GM19468 (cell line): ENCODE data around the gene RAB24.

Experiments used
- ATAC-seq: cut with Tn5 transposase; IDR thresholded peaks from one replicate; pipeline ENCODE4 v1.9.1; 2021; ENCODE audit warnings: mild to moderate bottlenecking, moderate library complexity, moderate number of reproducible peaks; ENCODE audit not compliant: unreplicated experiment; ENCODE audit errors: extremely low read depth

The RAB24 gene

GRCh38 chr5:177334155-177334551, 30.6 kb upstream of the RAB24 start:
- no peak for ATAC-seq

DNA sequence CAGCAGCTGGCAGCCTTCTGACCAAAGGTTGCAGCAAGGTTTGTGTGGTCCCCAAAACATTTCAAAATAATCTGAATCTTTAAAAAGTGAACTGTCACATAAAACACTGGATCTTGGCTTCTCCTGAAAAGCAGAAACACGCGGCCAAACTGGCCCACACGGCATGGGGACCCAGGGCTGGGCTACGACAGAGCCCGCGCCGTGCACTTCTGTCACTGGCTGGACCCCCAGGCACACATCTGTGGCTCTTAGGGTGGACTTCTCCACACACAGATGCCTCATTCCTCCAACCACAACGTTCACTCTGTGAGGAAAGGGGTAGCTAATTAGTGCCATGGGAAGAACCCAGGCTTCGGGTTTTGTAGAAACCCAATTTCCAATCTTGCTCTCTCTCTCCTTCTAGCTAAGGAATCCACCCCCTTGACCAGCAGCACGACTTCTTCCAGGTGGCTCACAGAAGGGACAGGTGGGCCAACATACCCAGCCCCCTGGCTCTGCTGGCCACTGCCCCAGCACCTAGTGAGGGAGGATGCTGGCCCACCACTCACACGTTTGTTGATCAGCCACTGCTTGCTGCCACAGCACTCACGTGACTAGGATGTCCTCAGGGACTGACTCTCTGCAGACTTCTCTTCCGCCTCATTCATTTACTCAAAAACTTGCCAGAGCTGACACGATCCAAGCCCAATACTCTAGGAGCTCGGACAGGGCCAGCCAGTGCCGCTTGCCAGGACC, 30.1 kb upstream of the RAB24 start:
- ATAC-seq: no peak

DNA sequence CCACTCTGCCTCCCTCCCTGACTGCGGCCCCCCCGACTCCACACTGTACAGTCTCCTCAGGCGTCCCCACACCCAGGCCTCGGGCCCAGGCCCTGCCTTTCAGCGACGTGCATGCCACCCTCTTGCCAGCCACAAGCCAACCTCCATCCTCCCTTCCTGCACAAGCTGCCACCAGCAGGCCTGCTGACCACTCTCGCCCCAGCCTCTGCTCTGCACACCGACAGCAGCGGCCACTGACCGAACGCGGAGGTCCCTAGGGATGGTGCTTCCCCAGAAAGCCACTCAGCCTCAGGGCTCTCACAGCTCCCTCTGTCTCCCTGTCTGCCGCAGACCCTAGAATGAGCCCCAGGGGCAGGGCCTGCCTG, 29.4 kb upstream of the RAB24 start:
- no peak for ATAC-seq

DNA sequence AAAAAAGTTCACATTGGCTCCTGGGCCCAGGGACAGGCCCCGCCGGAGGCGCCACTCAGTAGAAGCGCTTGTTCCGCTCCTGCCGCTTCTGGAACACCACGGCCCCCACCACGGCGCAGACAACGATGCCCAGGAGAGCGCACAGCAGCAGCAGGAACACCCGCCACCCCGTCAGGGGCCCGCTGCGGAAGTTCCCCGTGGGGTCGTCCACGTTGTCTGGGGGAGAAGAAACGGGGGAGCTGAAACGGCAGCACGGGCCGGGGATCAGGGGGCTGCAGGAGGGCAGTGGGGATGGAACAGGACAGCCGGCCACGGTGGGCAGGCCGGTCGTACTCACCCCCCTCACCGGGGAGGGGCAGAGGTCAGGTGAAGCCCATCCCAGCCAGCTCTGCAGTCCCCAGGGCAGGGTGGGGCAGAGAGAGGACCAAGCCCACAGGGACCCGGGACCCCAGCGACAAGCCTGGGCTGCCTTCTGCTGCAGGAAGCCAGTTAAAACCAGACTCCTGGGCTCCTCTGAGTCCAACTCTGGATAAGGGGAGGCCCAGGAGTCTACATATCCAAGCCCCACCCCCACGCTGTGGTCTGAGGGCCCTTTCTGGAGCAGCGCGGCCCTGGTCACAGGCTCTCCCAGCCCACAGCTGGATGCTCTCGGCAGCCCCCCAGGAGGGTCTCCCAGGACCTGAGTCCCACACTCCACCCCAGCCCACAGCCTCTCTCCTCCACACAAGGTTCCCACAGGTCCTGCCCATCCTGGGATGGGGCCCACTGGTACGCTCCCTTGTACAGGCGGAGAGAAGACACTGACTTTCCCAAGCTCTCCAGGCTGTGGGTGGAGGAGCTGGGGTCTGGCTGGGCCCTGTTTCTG, 28.7 kb upstream of the RAB24 start:
- ATAC-seq: no peak

DNA sequence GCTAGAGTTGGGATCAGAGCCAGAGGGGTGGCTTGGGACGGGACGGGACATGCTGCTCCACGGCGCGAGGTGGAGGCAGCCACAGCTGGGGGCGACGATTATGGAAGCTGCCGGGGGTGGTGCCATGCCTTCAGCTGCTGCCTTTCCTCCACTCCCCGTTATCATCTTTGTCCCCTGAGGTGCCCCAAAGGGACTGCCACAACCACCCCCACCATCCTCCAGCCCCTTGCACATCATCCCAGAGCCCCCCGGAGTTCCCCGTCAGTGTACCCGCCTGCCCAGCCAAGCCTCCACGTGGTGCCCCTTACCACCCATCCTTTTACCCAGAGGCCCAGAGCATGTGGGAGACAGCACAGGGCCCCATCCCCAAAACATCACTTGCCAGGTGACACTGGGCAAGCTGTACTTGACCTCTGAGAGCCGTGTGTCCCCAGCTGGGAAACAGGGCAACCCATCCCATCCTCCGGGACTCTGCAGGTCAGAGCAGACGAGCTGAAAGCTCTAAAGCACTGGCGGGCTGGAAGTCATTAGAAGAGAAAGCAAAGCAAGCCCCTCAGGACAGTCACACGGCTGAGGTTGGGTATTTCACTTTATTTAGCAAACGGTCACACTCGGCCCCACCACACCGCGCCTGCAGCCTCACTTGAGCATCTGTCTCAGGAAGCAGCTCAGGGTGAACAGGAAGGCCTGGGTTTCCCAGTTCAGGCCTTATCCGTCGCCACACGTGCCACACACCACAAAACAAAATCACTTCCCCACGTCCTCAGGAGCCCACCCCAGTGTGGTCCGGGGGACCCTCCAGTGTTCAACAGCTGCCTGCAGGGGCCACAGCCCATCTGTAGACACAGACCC, 27.7 kb upstream of the RAB24 start:
- ATAC-seq: no peak

- no peak for ATAC-seq
Measured at GRCh38 chr5:177329883-177330282, 26.4 kb upstream of the RAB24 start.

DNA sequence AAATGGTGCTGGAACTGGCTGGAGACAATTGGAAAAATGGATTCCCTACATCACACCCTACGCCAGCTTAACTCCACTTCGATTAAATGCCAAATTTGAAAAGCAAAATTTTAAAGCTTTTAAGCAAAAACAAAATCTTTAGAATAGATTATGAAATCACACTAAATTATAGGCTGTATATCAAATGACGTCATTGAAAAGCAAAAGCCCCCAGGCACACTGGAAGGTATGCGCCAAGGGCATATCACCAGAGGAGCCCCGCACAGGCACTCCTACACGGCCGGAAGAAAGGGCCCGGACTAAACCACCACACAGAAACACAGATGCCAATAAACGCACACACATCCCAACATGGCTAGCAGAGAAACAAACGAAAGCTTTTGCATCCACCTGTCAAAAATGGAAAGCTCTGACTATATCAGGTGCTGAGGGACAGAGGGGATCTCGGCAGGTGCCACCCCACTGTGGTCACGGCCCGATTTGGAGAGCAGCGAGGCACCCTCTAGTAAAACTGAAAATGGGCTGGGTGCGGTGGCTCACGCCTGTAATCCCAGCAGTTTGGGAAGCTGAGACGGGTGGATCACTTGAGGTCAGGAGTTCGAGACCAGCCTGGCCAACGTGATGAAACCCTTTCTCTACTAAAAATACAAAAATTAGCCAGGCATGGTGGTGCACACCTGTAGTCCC, 25.2 kb upstream of the RAB24 start:
- ATAC-seq: no peak

DNA sequence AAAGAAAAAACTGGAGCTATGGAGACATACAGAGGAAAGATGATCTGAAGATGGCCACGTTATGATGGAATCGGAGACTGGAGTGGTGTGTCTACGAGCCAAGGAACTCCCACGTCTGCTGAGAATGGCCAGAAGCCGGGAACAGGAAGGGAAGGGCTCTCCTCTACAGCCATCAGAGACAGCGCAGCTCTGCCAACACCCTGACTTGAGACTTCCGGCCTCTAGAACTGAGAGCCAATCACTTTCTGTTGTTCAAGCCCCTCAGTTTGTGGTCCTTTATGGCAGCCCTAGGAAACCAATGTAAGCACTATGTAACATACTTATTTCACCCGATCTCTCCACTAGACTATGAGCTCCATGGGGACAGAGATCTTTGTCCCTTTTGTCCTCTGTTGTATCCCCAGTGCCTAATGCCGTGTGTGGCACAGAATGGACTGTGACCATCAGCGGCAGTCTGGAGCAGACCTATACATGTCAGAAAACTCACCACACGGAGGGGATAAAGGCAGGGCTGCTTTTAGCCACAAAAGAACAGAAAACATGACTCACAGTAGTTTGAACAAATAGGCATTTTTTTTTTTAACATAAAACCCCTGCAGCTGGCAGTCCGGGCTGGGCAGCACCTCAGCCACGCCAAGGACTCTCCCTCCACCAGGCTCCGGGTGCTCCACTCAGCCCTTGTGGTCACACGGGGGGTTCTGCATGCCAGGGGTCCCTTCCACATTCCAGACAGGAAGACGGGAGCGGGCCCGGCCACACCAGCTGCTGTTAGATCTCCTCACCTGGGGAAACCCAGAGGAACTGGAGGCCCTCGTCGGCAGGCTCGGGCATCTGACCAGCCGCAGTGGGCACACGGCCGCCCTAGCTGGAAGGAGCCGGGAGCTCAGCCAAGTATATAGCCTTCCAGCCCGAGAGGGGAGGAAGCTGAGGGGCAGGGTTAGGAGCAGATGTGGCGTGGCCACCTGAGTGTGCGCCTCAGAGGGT, 24.3 kb upstream of the RAB24 start:
- ATAC-seq: no peak

GRCh38 chr5:177325868-177326381, 22.4 kb upstream of the RAB24 start:
- no peak for ATAC-seq

GRCh38 chr5:177320879-177321278, 17.4 kb upstream of the RAB24 start:
- no peak for ATAC-seq

DNA sequence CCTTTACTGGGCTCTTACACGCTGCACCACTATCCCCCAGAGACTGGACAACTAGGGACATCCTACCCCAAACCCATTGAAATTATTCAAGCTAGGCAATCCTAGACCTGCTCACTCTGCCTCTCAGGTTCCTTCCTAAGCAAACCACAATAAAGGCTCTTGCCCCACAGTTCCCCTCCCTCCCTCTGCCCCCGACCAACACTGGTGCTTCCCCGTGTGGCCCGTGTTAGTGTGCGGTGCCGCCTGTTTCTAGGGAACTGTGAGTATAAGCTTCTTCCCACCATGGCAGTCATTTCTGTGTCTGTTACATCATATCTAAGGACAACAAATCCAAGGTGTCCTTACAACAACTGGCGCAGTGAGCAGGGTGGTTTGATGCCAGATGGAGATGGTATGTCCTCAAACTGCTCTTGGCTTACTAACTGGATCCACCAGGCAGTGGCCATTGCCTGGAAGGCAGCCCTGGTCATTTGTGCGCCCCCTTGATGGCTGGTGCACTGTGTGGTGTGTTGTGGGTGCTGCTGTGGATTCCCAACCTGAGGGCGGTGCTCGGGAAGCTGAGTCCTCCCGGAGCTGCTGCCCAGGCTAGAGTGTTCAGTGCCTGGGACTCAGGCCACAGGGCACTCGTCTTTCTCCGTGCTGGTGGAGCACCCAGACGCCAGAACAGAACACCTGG, 16.5 kb upstream of the RAB24 start:
- ATAC-seq: no peak

- ATAC-seq: no peak
Measured at GRCh38 chr5:177317959-177318377, 14.4 kb upstream of the RAB24 start.

GRCh38 chr5:177316005-177316404, 12.5 kb upstream of the RAB24 start:
- ATAC-seq: no peak

- no peak for ATAC-seq
Measured at GRCh38 chr5:177315411-177315810, 11.9 kb upstream of the RAB24 start.

DNA sequence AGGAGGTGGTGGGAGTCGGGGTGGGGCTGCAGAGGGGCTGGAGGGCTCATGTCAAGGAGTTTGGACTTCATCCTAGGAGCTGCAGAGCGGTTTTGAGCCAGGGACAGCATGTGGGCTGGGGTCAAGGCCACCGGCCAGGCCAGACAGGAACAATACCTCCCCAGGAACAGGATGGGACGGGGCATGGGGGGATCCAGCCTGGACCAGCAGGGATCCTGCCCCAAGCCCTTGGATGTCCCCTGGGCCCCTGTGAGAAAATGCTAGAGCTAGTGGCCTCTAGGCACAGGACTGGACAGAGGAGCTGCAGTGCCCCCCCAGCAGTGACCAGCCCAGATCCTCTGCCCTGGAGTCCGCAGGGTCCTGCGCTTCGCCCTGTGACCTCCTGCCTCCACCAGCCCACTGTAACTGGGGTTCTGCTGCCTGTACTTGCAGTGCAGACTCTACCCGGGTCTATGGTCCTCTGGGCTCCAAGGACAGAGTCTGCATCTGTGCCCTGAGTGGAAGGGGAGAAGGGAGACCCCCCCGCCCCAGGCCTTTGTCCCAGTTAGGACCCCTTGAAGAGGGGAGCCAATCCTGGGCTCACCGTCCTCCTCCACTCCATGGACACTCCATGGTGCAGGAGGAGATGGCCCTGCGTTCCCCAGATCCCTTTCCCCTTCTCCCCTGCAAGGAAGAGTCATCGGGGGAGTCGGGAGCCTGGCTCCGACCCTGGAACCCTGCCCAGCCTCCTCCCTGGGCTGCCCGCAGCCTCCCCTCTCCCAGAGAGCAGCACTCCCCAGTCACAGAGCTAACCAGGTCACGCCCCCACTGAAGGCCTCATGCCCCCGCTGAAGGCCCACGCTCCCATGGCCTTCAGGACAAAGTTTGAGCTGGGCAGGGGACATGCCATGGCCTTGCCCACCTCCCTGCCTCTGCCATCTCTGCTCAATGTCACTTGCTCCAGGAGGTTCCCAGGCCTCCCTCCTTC, 11.1 kb upstream of the RAB24 start:
- no peak for ATAC-seq

DNA sequence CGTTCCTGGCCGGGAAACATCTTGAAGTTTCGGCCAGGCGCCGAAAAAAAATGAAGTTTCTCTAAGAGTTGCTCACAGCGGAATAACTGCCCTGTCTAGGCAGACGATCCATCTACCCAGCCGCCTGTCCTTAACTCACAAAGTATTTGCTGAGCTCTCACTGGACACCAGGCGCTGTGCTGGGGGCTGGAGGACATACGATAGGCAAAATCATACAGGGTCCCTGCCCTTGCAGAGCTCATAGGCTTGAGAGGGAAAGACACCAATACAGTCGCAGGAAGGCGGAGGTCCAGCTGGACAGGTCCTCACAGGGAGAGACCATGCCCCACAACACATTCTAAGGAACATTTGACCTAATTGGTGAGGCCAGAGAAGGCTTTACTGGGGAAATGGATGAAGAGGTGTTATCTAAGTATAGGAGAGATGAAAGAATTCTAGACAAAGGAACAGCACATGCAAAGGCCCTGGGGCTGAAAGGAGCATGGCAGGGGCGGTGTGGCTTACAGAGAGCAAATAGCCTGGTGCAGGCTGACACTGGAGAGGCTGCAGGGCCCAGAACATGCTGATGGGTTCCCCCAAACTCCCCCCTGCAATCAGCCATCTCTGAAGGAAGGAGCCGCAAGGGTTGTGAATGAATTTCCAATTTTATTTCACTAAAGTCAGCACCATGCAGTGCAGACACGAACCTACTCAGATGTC, 10.2 kb upstream of the RAB24 start:
- ATAC-seq: no peak
